H9 (cell line): ENCODE results near the gene OPRD1. TPM values are rescaled to one million over a fixed set of nuclear protein-coding genes. Genes with fewer than 3 reads are reported as not detected.

ENCODE experiments used
- DNase-seq: peaks from one replicate; pipeline ENCODE4 v3.0.0-alpha.2; 2017
- H2AFZ ChIP-seq: one replicate; pipeline ENCODE4 v1.6.1; 2013; ENCODE audit warnings: mild to moderate bottlenecking, low read length, control low read depth, moderate library complexity
- H2AK5ac ChIP-seq: 2 replicates; pipeline ENCODE4 v1.6.1; 2013; ENCODE audit warnings: low read length, control low read depth, mixed read lengths; ENCODE audit not compliant: insufficient read length
- H2BK120ac ChIP-seq: one replicate; pipeline ENCODE4 v1.6.1; 2013; ENCODE audit warnings: low read depth, mild to moderate bottlenecking, low read length, control low read depth, inconsistent platforms; ENCODE audit not compliant: poor library complexity, severe bottlenecking
- H2BK12ac ChIP-seq: 2 replicates; pipeline ENCODE4 v1.6.1; 2013; ENCODE audit warnings: low read length, control low read depth, mixed read lengths, low read depth; ENCODE audit not compliant: insufficient read length
- H2BK15ac ChIP-seq: 2 replicates; pipeline ENCODE4 v1.6.1; 2013; ENCODE audit warnings: low read depth, low read length, control low read depth
- H2BK20ac ChIP-seq: one replicate; pipeline ENCODE4 v1.6.1; 2013; ENCODE audit warnings: low read depth, mild to moderate bottlenecking, low read length, control low read depth, inconsistent platforms; ENCODE audit not compliant: poor library complexity, severe bottlenecking
- H2BK5ac ChIP-seq: 2 replicates; pipeline ENCODE4 v1.6.1; 2013; ENCODE audit warnings: low read length, control low read depth, mixed read lengths; ENCODE audit not compliant: insufficient read length
- H3K14ac ChIP-seq: 2 replicates; pipeline ENCODE4 v1.6.1; 2013; ENCODE audit warnings: low read length, control low read depth; ENCODE audit not compliant: insufficient read depth
- H3K18ac ChIP-seq: 2 replicates; pipeline ENCODE4 v1.6.1; 2013; ENCODE audit warnings: low read depth, mild to moderate bottlenecking, mixed read lengths, low read length, control low read depth; ENCODE audit not compliant: insufficient read length
- H3K23ac ChIP-seq: 2 replicates; pipeline ENCODE4 v1.6.1; 2013; ENCODE audit warnings: low read length, control low read depth, mixed read lengths, low read depth; ENCODE audit not compliant: insufficient read length
- H3K23me2 ChIP-seq: 2 replicates; pipeline ENCODE4 v1.6.1; 2013; ENCODE audit warnings: low read depth, mild to moderate bottlenecking, mixed read lengths, low read length, control low read depth; ENCODE audit not compliant: insufficient read length, poor library complexity, severe bottlenecking
- H3K27ac ChIP-seq: 2 replicates; pipeline ENCODE4 v1.5.1; 2013; ENCODE audit warnings: low read length, control low read depth, mixed read lengths, low read depth; ENCODE audit not compliant: insufficient read length
- H3K27me3 ChIP-seq: 2 replicates; pipeline ENCODE4 v1.6.1; 2013; ENCODE audit warnings: low read length, control low read depth, inconsistent platforms; ENCODE audit not compliant: insufficient read depth
- H3K4ac ChIP-seq: 2 replicates; pipeline ENCODE4 v1.6.1; 2013; ENCODE audit warnings: low read depth, mild to moderate bottlenecking, control low read depth, inconsistent platforms, low read length, moderate library complexity
- H3K4me1 ChIP-seq: 2 replicates; pipeline ENCODE4 v1.6.1; 2013; ENCODE audit warnings: low read length, control low read depth, inconsistent platforms; ENCODE audit not compliant: insufficient read depth
- H3K4me2 ChIP-seq: 2 replicates; pipeline ENCODE4 v1.6.1; 2013; ENCODE audit warnings: low read length, control low read depth, mixed read lengths; ENCODE audit not compliant: insufficient read length, insufficient read depth
- H3K56ac ChIP-seq: 2 replicates; pipeline ENCODE4 v1.6.1; 2013; ENCODE audit warnings: low read depth, mild to moderate bottlenecking, mixed read lengths, low read length, control low read depth; ENCODE audit not compliant: insufficient read length
- H3K79me1 ChIP-seq: 2 replicates; pipeline ENCODE4 v1.6.1; 2013; ENCODE audit warnings: low read depth, mild to moderate bottlenecking, moderate library complexity, low read length, control low read depth, inconsistent platforms; ENCODE audit not compliant: insufficient read depth, poor library complexity, severe bottlenecking
- H3K79me2 ChIP-seq: 2 replicates; pipeline ENCODE4 v1.6.1; 2013; ENCODE audit warnings: low read length, control low read depth, inconsistent platforms; ENCODE audit not compliant: insufficient read depth
- H3K9ac ChIP-seq: 2 replicates; pipeline ENCODE4 v1.6.1; 2013; ENCODE audit warnings: low read length, control low read depth, mixed read lengths; ENCODE audit not compliant: insufficient read length; ENCODE audit errors: extremely low read depth
- H3K9me3 ChIP-seq: one replicate; pipeline ENCODE4 v1.6.1; 2013; ENCODE audit warnings: low read depth, low read length, inconsistent platforms; ENCODE audit not compliant: control insufficient read depth
- H3T11ph ChIP-seq: one replicate; pipeline ENCODE4 v1.6.1; 2013; ENCODE audit warnings: mild to moderate bottlenecking, low read length, control low read depth, inconsistent platforms
- H4K20me1 ChIP-seq: one replicate; pipeline ENCODE4 v1.6.1; 2013; ENCODE audit not compliant: control insufficient read depth, insufficient read length, insufficient read depth
- H4K5ac ChIP-seq: 2 replicates; pipeline ENCODE4 v1.6.1; 2013; ENCODE audit warnings: low read depth, mild to moderate bottlenecking, mixed read lengths, low read length, control low read depth; ENCODE audit not compliant: insufficient read length
- H4K8ac ChIP-seq: replicated peaks from 2 replicates; pipeline ENCODE4 v1.6.1; 2013; ENCODE audit warnings: low read length, control low read depth, mixed read lengths, low read depth; ENCODE audit not compliant: insufficient read length
- H4K91ac ChIP-seq: 2 replicates; pipeline ENCODE4 v1.6.1; 2013; ENCODE audit warnings: low read depth, mild to moderate bottlenecking, moderate library complexity, mixed read lengths, low read length, control low read depth; ENCODE audit not compliant: insufficient read length
- H3K27ac Mint-ChIP-seq, 3 experiments: 2 replicates in 2 of 3; 3 replicates in 1 of 3; pipeline ENCODE4 v1.8.0; 2020 to 2021; ENCODE audit warnings: mixed read lengths in 3 of 3, mild to moderate bottlenecking in 1 of 3, moderate library complexity in 1 of 3
- H3K27me3 Mint-ChIP-seq: 2 replicates; pipeline ENCODE4 v1.8.0; 2021; ENCODE audit warnings: low read depth, mild to moderate bottlenecking, moderate library complexity, mixed read lengths
- H3K36me3 Mint-ChIP-seq, 3 experiments: 2 replicates in 2 of 3; 3 replicates in 1 of 3; pipeline ENCODE4 v1.8.0; 2020 to 2021; ENCODE audit warnings: low read depth in 3 of 3, mixed read lengths in 3 of 3; ENCODE audit not compliant: insufficient read depth in 1 of 3
- H3K4me1 Mint-ChIP-seq, 2 experiments: 2 replicates each; pipeline ENCODE4 v1.8.0; 2020; ENCODE audit warnings: mixed read lengths in 2 of 2
- H3K4me3 Mint-ChIP-seq, 2 experiments: 2 replicates in 1 of 2; 3 replicates in 1 of 2; pipeline ENCODE4 v1.8.0; 2020 to 2021; ENCODE audit warnings: mild to moderate bottlenecking in 2 of 2, mixed read lengths in 2 of 2, moderate library complexity in 1 of 2
- H3K9me3 Mint-ChIP-seq, 2 experiments: 2 replicates in 1 of 2; 3 replicates in 1 of 2; pipeline ENCODE4 v1.8.0; 2020; ENCODE audit warnings: mild to moderate bottlenecking in 2 of 2, mixed read lengths in 2 of 2, moderate library complexity in 1 of 2
- WGBS: extraction: QIAGEN DNeasy Blood & Tissue Kit; methylation state at CpG from one replicate; pipeline ENCODE4 v1.1.7; 2013; ENCODE audit warnings: missing lambda C conversion rate, low lambda C conversion rate, mixed read lengths; ENCODE audit not compliant: insufficient read length; ENCODE audit errors: extremely low coverage; 5-methylcytosine and 5-hydroxymethylcytosine counted together
- total RNA-seq: library from RNA; stranded (reverse); gene quantifications from 2 replicates; pipeline ENCODE4 v1.2.1, GENCODE V29; 2021
- TF ChIP-seq, protein P1 (sequence below): fragments of 200-600 bp; sonication (generic); conservative IDR thresholded peaks from 3 replicates; pipeline ENCODE4 v1.8.0; 2021; ENCODE audit warnings: antibody characterized with exemption, mild to moderate bottlenecking

The OPRD1 gene
- total RNA-seq, 1 experiment from 2014 or later = 1.8 TPM

DNA sequence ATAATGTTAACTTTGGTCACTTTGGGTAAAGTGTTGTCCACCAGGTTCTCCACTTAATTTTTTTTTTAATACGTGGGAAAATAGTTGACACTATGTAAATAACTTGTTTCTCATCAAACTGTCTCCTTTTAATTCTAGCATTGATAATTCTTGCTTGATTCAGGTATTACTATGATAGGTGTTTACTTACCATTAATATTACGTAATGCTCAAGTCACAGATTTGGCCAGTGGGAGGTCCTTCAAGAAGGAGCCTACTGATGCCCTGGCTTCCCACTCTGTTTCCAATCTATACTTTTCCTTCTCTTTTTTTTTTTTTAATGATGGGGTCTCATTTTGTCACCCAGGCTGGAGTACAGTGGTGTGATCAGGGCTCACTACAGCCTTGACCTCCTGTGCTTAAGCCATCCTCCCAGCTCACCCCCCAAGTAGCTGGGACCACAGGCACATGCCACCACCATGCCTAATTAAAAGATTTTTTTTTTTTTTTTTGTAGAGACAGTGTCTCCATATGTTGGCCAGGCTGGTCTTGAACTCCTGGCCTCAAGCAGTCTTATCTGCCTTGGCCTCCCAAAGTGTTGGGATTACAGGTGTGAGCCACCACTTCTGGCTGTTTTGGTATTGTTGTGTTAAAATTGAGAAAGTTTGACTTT, 45.3 kb upstream of the OPRD1 start:
- TF ChIP-seq, protein P1, sequence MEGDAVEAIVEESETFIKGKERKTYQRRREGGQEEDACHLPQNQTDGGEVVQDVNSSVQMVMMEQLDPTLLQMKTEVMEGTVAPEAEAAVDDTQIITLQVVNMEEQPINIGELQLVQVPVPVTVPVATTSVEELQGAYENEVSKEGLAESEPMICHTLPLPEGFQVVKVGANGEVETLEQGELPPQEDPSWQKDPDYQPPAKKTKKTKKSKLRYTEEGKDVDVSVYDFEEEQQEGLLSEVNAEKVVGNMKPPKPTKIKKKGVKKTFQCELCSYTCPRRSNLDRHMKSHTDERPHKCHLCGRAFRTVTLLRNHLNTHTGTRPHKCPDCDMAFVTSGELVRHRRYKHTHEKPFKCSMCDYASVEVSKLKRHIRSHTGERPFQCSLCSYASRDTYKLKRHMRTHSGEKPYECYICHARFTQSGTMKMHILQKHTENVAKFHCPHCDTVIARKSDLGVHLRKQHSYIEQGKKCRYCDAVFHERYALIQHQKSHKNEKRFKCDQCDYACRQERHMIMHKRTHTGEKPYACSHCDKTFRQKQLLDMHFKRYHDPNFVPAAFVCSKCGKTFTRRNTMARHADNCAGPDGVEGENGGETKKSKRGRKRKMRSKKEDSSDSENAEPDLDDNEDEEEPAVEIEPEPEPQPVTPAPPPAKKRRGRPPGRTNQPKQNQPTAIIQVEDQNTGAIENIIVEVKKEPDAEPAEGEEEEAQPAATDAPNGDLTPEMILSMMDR = no peak
- H2BK5ac ChIP-seq = no peak overlapping the region
- H3K36me3 Mint-ChIP-seq = peaks cover 23 to 60% (median 48%) of the 10 kb centered on the region in 3 experiments; a peak in 6 of 7 replicates

More for the DNA sequence above, 45.3 kb upstream of the OPRD1 start:
- Histone ChIP-seq H3K56ac (no peak overlapping the region), H2AK5ac (no peak overlapping the region), H3K18ac (no peak overlapping the region), H3K79me2 (peaks cover 20% of the 10 kb centered on the region; the same call in 1 of the 2 replicates), H2BK12ac (no peak overlapping the region), H3K4ac (no peak overlapping the region), H3K14ac (no peak overlapping the region), H4K20me1 (no peaks in the 10 kb centered on the region), H2BK20ac (no peak overlapping the region), H2BK15ac (no peak overlapping the region), H4K91ac (no peak overlapping the region), H4K8ac (no peak overlapping the region), H3K9ac (no peak overlapping the region), H2AFZ (no peak overlapping the region), H2BK120ac (no peak overlapping the region), H3K27me3 (no peaks in the 10 kb centered on the region), H3K9me3 (no peaks in the 10 kb centered on the region), H3K4me1 (no peaks in the 10 kb centered on the region), H3K27ac (no peak overlapping the region), H3K23ac (no peak overlapping the region), H4K5ac (no peak overlapping the region), H3K4me2 (no peak overlapping the region), H3K79me1 (peaks cover 4% of the 10 kb centered on the region), H3T11ph (no peak overlapping the region), H3K23me2 (no peaks in the 10 kb centered on the region)
- no peaks in the 10 kb centered on the region for H3K9me3 Mint-ChIP-seq
- H3K4me3 Mint-ChIP-seq = no peak overlapping the region
- DNase-seq = no peak
- H3K27me3 Mint-ChIP-seq = no peaks in the 10 kb centered on the region
- H3K4me1 Mint-ChIP-seq = no peaks in the 10 kb centered on the region
- WGBS = no CpG with 5 or more reads among the region's 2 CpGs
- no peak overlapping the region for H3K27ac Mint-ChIP-seq
